GM10266 (cell line): ENCODE results near the gene OR4S2.

ENCODE experiments used
- DNase-seq: peaks from one replicate; pipeline ENCODE4 v3.0.0; 2012; ENCODE audit errors: extremely low spot score
- TF ChIP-seq, protein P1 (sequence below): IDR thresholded peaks from 2 replicates; pipeline ENCODE4 v1.5.1; 2012; ENCODE audit warnings: mild to moderate bottlenecking, low read depth; ENCODE audit not compliant: control insufficient read depth, insufficient read depth; ENCODE audit errors: missing control alignments

The OR4S2 gene, protein sequence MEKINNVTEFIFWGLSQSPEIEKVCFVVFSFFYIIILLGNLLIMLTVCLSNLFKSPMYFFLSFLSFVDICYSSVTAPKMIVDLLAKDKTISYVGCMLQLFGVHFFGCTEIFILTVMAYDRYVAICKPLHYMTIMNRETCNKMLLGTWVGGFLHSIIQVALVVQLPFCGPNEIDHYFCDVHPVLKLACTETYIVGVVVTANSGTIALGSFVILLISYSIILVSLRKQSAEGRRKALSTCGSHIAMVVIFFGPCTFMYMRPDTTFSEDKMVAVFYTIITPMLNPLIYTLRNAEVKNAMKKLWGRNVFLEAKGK

DNA sequence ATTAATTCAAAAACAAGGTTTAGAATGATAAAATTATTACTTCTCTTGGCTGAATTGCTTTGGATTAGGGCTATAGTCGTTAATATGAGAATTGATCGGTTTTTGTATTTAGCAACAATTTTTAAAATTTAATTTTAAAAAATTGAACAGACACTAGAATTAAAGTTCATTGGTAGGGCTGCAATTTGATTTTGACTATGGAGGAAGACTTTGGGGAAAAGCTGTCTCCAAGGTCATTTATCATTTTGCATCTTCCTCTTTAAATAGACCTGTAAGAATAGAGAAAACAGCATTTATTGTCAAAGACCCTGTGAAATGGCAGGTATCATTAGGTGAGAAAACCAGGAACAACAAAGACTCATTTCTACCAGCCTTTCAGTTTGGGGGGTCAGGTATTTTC, at the start of gene OR4S2:
Gene OR4S2, plus strand, starts transcription at position 301 of the 400 bp plus-strand sequence. CDS start 2,577 bp downstream, outside the sequence.
- TF ChIP-seq, protein P1, sequence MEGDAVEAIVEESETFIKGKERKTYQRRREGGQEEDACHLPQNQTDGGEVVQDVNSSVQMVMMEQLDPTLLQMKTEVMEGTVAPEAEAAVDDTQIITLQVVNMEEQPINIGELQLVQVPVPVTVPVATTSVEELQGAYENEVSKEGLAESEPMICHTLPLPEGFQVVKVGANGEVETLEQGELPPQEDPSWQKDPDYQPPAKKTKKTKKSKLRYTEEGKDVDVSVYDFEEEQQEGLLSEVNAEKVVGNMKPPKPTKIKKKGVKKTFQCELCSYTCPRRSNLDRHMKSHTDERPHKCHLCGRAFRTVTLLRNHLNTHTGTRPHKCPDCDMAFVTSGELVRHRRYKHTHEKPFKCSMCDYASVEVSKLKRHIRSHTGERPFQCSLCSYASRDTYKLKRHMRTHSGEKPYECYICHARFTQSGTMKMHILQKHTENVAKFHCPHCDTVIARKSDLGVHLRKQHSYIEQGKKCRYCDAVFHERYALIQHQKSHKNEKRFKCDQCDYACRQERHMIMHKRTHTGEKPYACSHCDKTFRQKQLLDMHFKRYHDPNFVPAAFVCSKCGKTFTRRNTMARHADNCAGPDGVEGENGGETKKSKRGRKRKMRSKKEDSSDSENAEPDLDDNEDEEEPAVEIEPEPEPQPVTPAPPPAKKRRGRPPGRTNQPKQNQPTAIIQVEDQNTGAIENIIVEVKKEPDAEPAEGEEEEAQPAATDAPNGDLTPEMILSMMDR, result no peak

GRCh38 chr11:55607545-55607944, 40.6 kb upstream of the OR4S2 start, which contains the start of gene OR4C11:
Gene OR4C11 (minus strand): TSS chr11:55607645. CDS start chr11:55604373, 3,272 bp downstream.
- no peak for DNase-seq
- TF ChIP-seq, protein P1, result no peak

More for the DNA sequence above, at the start of gene OR4S2:
- DNase-seq, result no peak

- TF ChIP-seq, protein P1, result no peak
- DNase-seq, result no peak
Measured at GRCh38 chr11:55624531-55624930, 23.6 kb upstream of the OR4S2 start.

GRCh38 chr11:55634813-55635212, 13.3 kb upstream of the OR4S2 start, which contains the start of gene OR4P4:
Gene OR4P4 (plus strand): TSS chr11:55635113.
- TF ChIP-seq, protein P1, result no peak
- DNase-seq, result no peak

DNA sequence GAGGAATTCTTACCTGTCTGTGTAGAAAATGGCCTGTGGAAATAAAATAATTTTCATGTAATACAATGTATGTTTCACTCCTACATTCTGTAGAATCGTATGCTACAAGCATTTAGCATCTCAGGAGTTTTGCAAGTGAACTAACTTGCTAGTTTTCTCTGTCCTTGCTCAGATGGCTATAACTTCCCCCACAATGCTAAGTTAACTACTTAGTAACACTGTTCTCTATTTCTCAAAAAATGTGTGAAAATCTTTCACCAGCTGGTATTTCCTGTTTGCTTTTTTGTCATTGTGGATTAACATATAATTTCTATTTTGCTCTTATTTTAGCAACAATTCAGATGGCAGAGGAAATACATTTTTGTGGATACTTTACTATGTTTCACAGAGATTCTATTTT, 4.4 kb downstream of the OR4S2 start:
- TF ChIP-seq, protein P1, result no peak

GRCh38 chr11:55655096-55655495, 7.0 kb downstream of the OR4S2 start:
- DNase-seq, result no peak
- TF ChIP-seq, protein P1, result no peak

More for the DNA sequence above, 4.4 kb downstream of the OR4S2 start:
- no peak for DNase-seq

DNA sequence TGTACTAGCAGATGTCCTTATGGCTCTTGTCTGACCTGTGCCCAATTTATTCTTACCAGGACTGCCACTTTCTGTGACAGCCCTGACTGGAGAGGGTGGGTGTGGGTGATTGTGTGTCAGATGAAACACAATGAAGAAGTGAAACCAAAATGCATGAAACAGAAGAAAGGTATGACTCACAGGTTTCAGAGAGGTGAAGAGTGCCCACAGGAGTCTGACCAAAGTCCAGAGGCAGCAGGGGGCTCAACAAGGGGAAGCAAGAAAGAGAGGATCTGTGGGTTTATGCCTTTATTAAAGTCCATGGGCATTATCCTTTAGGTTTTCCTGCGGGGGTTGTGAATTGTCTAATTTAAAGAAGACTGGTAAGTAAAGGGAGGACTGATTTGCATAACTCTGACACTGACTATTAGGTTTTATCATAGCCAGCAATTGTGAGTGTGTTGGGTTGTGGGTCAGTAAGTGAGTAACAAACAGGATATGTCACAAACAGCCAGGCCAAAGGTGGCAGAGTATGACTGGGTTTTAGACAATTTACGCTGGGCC, 10.0 kb downstream of the OR4S2 start:
- TF ChIP-seq, protein P1, result no peak
- DNase-seq, result no peak
